A549 (cell line): Measurements from ENCODE around the gene WASF3. TPM values are rescaled to one million over a fixed set of nuclear protein-coding genes. Genes with fewer than 3 reads are reported as not detected.

Experiments used
- ATAC-seq, 2 experiments: fragments of 200-7000 bp in 1 of 2; fragments of >200 bp in 1 of 2; cut with Nextera tagmentation in 1 of 2; cut with Tn5 transposase in 1 of 2; 3 replicates each; pipeline versions ENCODE4 v1.8.0 to v1.9.1; 2018 to 2020; ENCODE audit warnings: mild to moderate bottlenecking in 1 of 2, moderate library complexity in 1 of 2
- CTCF ChIA-PET: fragments of 300-600 bp; sonication (Branson Sonifier 250); formaldehyde crosslinking; extraction: SDS; loops from one replicate; lab custom pipeline; 2021; ENCODE audit warnings: antibody characterized with exemption, inconsistent platforms; lab: Yijun Ruan, JAX
- POLR2A ChIA-PET: fragments of 350-600 bp; formaldehyde crosslinking; extraction: SDS; loops from one replicate; lab custom pipeline; 2021; ENCODE audit warnings: antibody characterized with exemption, inconsistent platforms; lab: Yijun Ruan, JAX
- DNase-seq, 2 experiments: peaks; one replicate each; pipeline versions ENCODE4 v3.0.0 to v3.0.0-alpha.2; 2011 to 2016; ENCODE audit warnings: low read depth in 1 of 2, low spot score in 1 of 2
- FAIRE-seq: peaks from 2 replicates; lab custom pipeline; 2011; peaks lifted over from hg19 to GRCh38; lab: Jason Lieb, UNC
- H3K27ac ChIP-seq, 2 experiments: fragments of >200 bp; sonication (Bioruptor Twin); formaldehyde crosslinking; 3 replicates each; pipeline ENCODE4 v1.5.1; 2016 to 2017
- H3K4me1 ChIP-seq: fragments of >200 bp; sonication (Bioruptor Twin); formaldehyde crosslinking; 3 replicates; pipeline ENCODE4 v1.6.1; 2016
- H3K4me2 ChIP-seq: fragments of >200 bp; sonication (Bioruptor Twin); formaldehyde crosslinking; 3 replicates; pipeline ENCODE4 v1.6.1; 2016
- H3K4me3 ChIP-seq: fragments of >200 bp; sonication (Bioruptor Twin); formaldehyde crosslinking; 3 replicates; pipeline ENCODE4 v1.5.1; 2016
- H3K9me3 ChIP-seq: fragments of >200 bp; sonication (Bioruptor Twin); formaldehyde crosslinking; 3 replicates; pipeline ENCODE4 v1.6.1; 2016
- CBX2 ChIP-seq: fragments of 200-600 bp; sonication (generic); IDR thresholded peaks from 2 replicates; pipeline ENCODE4 v1.6.1; 2016; ENCODE audit warnings: low read depth, mild to moderate bottlenecking, borderline replicate concordance
- CBX8 ChIP-seq: fragments of 200-600 bp; sonication (generic); IDR thresholded peaks from 2 replicates; pipeline ENCODE4 v1.6.1; 2016
- CEBPB ChIP-seq, 2 experiments: fragments of >200 bp in 1 of 2; sonication (Bioruptor Twin) in 1 of 2; formaldehyde crosslinking in 1 of 2; IDR thresholded peaks; 2 replicates each; pipeline ENCODE4 v1.6.1; 2012 to 2016
- FOSB ChIP-seq: fragments of 250-450 bp; sonication (Bioruptor Pico); IDR thresholded peaks from 2 replicates; pipeline ENCODE4 v1.5.0; 2020; ENCODE audit warnings: mild to moderate bottlenecking, moderate library complexity
- HES2 ChIP-seq: fragments of >200 bp; sonication (Bioruptor Twin); formaldehyde crosslinking; IDR thresholded peaks from 2 replicates; pipeline ENCODE4 v1.6.1; 2016
- HEYL ChIP-seq: fragments of 250-450 bp; sonication (Bioruptor Pico); IDR thresholded peaks from 2 replicates; pipeline ENCODE4 v1.8.0; 2021; ENCODE audit warnings: mild to moderate bottlenecking, moderate library complexity
- HOXB5 ChIP-seq: fragments of 250-450 bp; sonication (Bioruptor Pico); IDR thresholded peaks from 2 replicates; pipeline ENCODE4 v1.5.0; 2020; ENCODE audit warnings: mild to moderate bottlenecking, moderate library complexity
- JUNB ChIP-seq: fragments of >200 bp; sonication (Bioruptor Twin); formaldehyde crosslinking; IDR thresholded peaks from 2 replicates; pipeline ENCODE4 v1.6.1; 2016
- KDM5A ChIP-seq: fragments of 200-600 bp; sonication (generic); IDR thresholded peaks from 2 replicates; pipeline ENCODE4 v1.6.1; 2016; ENCODE audit warnings: antibody characterized with exemption, mild to moderate bottlenecking
- MAFK ChIP-seq: fragments of 450-650 bp; IDR thresholded peaks from 2 replicates; pipeline ENCODE4 v1.6.1; 2014; ENCODE audit not compliant: partially characterized antibody
- MAX ChIP-seq: IDR thresholded peaks from 2 replicates; pipeline ENCODE4 v1.6.1; 2012
- MAZ ChIP-seq: fragments of 150-350 bp; IDR thresholded peaks from 2 replicates; pipeline ENCODE4 v1.6.1; 2014; ENCODE audit warnings: antibody characterized with exemption, low read depth, low read length, borderline replicate concordance
- NFE2L2 ChIP-seq: fragments of 150-350 bp; conservative IDR thresholded peaks from 2 replicates; pipeline ENCODE4 v1.6.1; 2014; ENCODE audit warnings: low read length
- NR3C1 ChIP-seq: fragments of >200 bp; sonication (Bioruptor Twin); formaldehyde crosslinking; IDR thresholded peaks from 3 replicates; pipeline ENCODE4 v1.6.1; 2017
- PHF8 ChIP-seq: fragments of 200-600 bp; sonication (generic); IDR thresholded peaks from 2 replicates; pipeline ENCODE4 v1.6.1; 2016; ENCODE audit warnings: low read depth, mild to moderate bottlenecking, antibody characterized with exemption, moderate library complexity, borderline replicate concordance
- POLR2A ChIP-seq: IDR thresholded peaks from 2 replicates; pipeline ENCODE4 v1.6.1; 2012; ENCODE audit warnings: mild to moderate bottlenecking, low read length
- POLR2AphosphoS2 ChIP-seq: conservative IDR thresholded peaks from 2 replicates; pipeline ENCODE4 v1.6.1; 2012; ENCODE audit warnings: low read length, improper control_type of control experiment, inconsistent platforms
- RAD21 ChIP-seq, 2 experiments: fragments of >200 bp in 1 of 2; sonication (Bioruptor Twin) in 1 of 2; formaldehyde crosslinking in 1 of 2; IDR thresholded peaks in 1 of 2; conservative IDR thresholded peaks in 1 of 2; 2 replicates in 1 of 2; 3 replicates in 1 of 2; pipeline ENCODE4 v1.6.1; 2012 to 2018; ENCODE audit warnings: inconsistent platforms in 1 of 2
- RCOR1 ChIP-seq: fragments of 150-350 bp; IDR thresholded peaks from 2 replicates; pipeline ENCODE4 v1.6.1; 2014; ENCODE audit warnings: antibody characterized with exemption, low read length, low read depth
- REST ChIP-seq: fragments of 200-600 bp; sonication (generic); IDR thresholded peaks from 2 replicates; pipeline ENCODE4 v1.6.1; 2016; ENCODE audit warnings: antibody characterized with exemption, mild to moderate bottlenecking, moderate library complexity
- RFX5 ChIP-seq: fragments of 450-650 bp; IDR thresholded peaks from 2 replicates; pipeline ENCODE4 v1.7.1; 2014; ENCODE audit warnings: antibody characterized with exemption, mild to moderate bottlenecking, moderate library complexity
- SMC3 ChIP-seq: fragments of >200 bp; sonication (Bioruptor Twin); formaldehyde crosslinking; IDR thresholded peaks from 3 replicates; pipeline ENCODE4 v1.6.1; 2018; ENCODE audit warnings: inconsistent platforms
- ZC3H11A ChIP-seq: fragments of 450-650 bp; IDR thresholded peaks from 2 replicates; pipeline ENCODE4 v1.6.1; 2014; ENCODE audit warnings: antibody characterized with exemption, mild to moderate bottlenecking
- ZFP36 ChIP-seq: fragments of 450-650 bp; IDR thresholded peaks from 2 replicates; pipeline ENCODE4 v1.6.1; 2014; ENCODE audit warnings: borderline replicate concordance; ENCODE audit not compliant: partially characterized antibody
- ZNF302 ChIP-seq: fragments of 250-450 bp; sonication (Bioruptor Pico); IDR thresholded peaks from 2 replicates; pipeline ENCODE4 v1.9.0; 2021; ENCODE audit warnings: inconsistent platforms, mild to moderate bottlenecking, moderate library complexity
- WGBS: methylation state at CpG from one replicate; pipeline ENCODE4 v1.1.6; 2017; ENCODE audit errors: missing lambda C conversion rate; 5-methylcytosine and 5-hydroxymethylcytosine counted together
- polyA plus RNA-seq, 4 experiments: library from polyadenylated mRNA; depleted of rRNA in 3 of 4; stranded (reverse); fragments of >200 nt; fragmentation: RNase III in 1 of 4; extraction: RNeasy Plus Mini Kit Qiagen cat#74134 plus additional on column Dnase treatment in 1 of 4; gene quantifications; 2 replicates in 3 of 4; 3 replicates in 1 of 4; pipeline ENCODE4 v1.2.3, GENCODE V29; 2011 to 2017

Gene WASF3
- polyA plus RNA-seq, 2 of the 4 experiments (the other 2 are of a cell fraction): 0.09 to 0.56 TPM

- DNase-seq (no peak), FAIRE-seq (no peak), ATAC-seq (no peak)
- TF ChIP-seq KDM5A: no peak
- TF ChIP-seq RCOR1: no peak
- TF ChIP-seq ZNF302 (CRISPR knock-in tag): no peak
- TF ChIP-seq REST: no peak
- no peak for TF ChIP-seq MAFK
- TF ChIP-seq NR3C1: no peak
- no peak for TF ChIP-seq POLR2A
- TF ChIP-seq CBX2: no peak
- TF ChIP-seq CBX8: no peak
- TF ChIP-seq SMC3: no peak
- no peak for TF ChIP-seq ZC3H11A
- TF ChIP-seq JUNB: no peak
- TF ChIP-seq MAZ: no peak
- TF ChIP-seq HOXB5 (CRISPR knock-in tag): no peak
- no peak for TF ChIP-seq MAX
- no peak for TF ChIP-seq RAD21 (conservative IDR thresholded peaks at IDR 0.05 in 1 of 2, IDR thresholded peaks at IDR 0.05 in 1 of 2)
- no peak for TF ChIP-seq ZFP36
- no peak for TF ChIP-seq HEYL (CRISPR knock-in tag)
- TF ChIP-seq NFE2L2: no peak
- Histone ChIP-seq H3K9me3 (no peaks in the 10 kb centered on the region), H3K4me3 (no peak overlapping the region), H3K4me2 (no peak overlapping the region), H3K4me1 (no peaks in the 10 kb centered on the region), H3K27ac (no peak overlapping the region)
- 0% methylated on average over 1 of the region's 1 CpG for WGBS
- POLR2A ChIA-PET: no interaction called here
- CTCF ChIA-PET: no interaction called here
Measured at GRCh38 chr13:26599860-26600259, 42.4 kb downstream of the WASF3 start.

GRCh38 chr13:26600343-26600742 is 42.9 kb downstream of the WASF3 start:
- Histone ChIP-seq H3K4me1 (no peaks in the 10 kb centered on the region), H3K4me3 (no peak overlapping the region), H3K4me2 (no peak overlapping the region), H3K27ac (no peak overlapping the region), H3K9me3 (no peaks in the 10 kb centered on the region)
- ChIA-PET POLR2A (no interaction called here), CTCF (no interaction called here)
- WGBS: 20% methylated on average over 1 of the region's 1 CpG
- ATAC-seq (no peak), FAIRE-seq (no peak), DNase-seq (no peak)
- no peak for TF ChIP-seq POLR2AphosphoS2

- ChIA-PET CTCF (interaction anchor here (0.7 kb wide), 1 partner anchor 38 kb away, joined by 3 read pairs; no protein-coding TSS in a partner anchor), POLR2A (no interaction called here)
- Histone ChIP-seq H3K9me3 (no peaks in the 10 kb centered on the region), H3K4me2 (no peak overlapping the region), H3K27ac (no peak overlapping the region), H3K4me1 (no peaks in the 10 kb centered on the region), H3K4me3 (no peak overlapping the region)
- FAIRE-seq: no peak
- DNase-seq: no peak
- WGBS: 54% methylated on average over 2 of the region's 2 CpGs
- TF ChIP-seq FOSB (CRISPR knock-in tag): no peak
- no peak for TF ChIP-seq CEBPB (IDR thresholded peaks at IDR 0.05)
- no peak for TF ChIP-seq HES2
- no peak for TF ChIP-seq RFX5
- no peak for TF ChIP-seq PHF8
- no peak for TF ChIP-seq NR3C1
- TF ChIP-seq KDM5A: no peak
- no peak for TF ChIP-seq CBX8
- ATAC-seq: no peak
Measured at GRCh38 chr13:26601669-26602068, 44.2 kb downstream of the WASF3 start.
